Mammary epithelial cell (primary cell): Measurements from ENCODE around the gene STOX1.

Experiments
- EZH2 ChIP-seq: IDR thresholded peaks from 2 replicates; pipeline ENCODE4 v1.6.1; 2012; ENCODE audit warnings: low read length, inconsistent platforms, borderline replicate concordance
- TF ChIP-seq, protein P1 (sequence below), 2 donors: IDR thresholded peaks in 1 of 2; conservative IDR thresholded peaks in 1 of 2; 2 replicates each; pipeline ENCODE4 v1.5.1; 2011 to 2012; ENCODE audit warnings: inconsistent platforms in 2 of 2, low read length in 2 of 2, mild to moderate bottlenecking in 2 of 2, control low read depth in 1 of 2, low read depth in 1 of 2; ENCODE audit not compliant: insufficient read depth in 1 of 2; ENCODE audit errors: extremely low read depth in 1 of 2

DNA sequence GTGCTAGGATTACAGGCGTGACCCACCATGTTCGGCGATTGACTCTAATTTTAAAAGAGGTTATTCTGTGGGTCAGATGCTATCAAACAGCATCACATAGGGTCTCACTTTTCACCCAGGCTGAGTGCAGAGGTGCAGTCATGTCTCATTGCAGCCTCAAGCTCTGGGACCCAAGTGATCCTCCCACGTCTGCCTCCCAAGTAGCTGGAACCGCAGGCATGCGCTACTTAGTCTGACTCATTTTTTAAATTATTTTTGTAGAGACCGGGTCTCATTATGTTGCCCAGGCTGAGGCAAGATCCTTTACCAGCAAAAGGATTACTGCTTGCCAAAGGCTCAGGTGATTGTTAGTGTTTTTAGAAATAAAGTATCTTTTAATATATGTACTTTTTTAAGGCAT lies 42.9 kb upstream of the STOX1 start:
- TF ChIP-seq, protein P1, sequence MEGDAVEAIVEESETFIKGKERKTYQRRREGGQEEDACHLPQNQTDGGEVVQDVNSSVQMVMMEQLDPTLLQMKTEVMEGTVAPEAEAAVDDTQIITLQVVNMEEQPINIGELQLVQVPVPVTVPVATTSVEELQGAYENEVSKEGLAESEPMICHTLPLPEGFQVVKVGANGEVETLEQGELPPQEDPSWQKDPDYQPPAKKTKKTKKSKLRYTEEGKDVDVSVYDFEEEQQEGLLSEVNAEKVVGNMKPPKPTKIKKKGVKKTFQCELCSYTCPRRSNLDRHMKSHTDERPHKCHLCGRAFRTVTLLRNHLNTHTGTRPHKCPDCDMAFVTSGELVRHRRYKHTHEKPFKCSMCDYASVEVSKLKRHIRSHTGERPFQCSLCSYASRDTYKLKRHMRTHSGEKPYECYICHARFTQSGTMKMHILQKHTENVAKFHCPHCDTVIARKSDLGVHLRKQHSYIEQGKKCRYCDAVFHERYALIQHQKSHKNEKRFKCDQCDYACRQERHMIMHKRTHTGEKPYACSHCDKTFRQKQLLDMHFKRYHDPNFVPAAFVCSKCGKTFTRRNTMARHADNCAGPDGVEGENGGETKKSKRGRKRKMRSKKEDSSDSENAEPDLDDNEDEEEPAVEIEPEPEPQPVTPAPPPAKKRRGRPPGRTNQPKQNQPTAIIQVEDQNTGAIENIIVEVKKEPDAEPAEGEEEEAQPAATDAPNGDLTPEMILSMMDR (conservative IDR thresholded peaks at IDR 0.05 in 1 of 2, IDR thresholded peaks at IDR 0.05 in 1 of 2; ENCODE audit: extremely low read depth in 1 of 2, insufficient read depth in 1 of 2, low read depth in 1 of 2, low read length in 2 of 2): no peak
- no peak for TF ChIP-seq EZH2
